ENCODE data around the gene AHRR. TPM values are rescaled to one million over a fixed set of nuclear protein-coding genes. Genes with fewer than 3 reads are reported as not detected.

Gene AHRR
- polyA plus RNA-seq, 2 of the 4 experiments (the other 2 are of a cell fraction): 1.2 to 1.7 TPM

GRCh38 chr5:479566-480319, 158.2 kb downstream of the AHRR start:
- DNase-seq (ENCODE audit: low read depth in 1 of 2, low spot score in 1 of 2) (no peak), ATAC-seq (no peak), FAIRE-seq (no peak)
- no peak overlapping the region for H3K27ac ChIP-seq
- ChIA-PET POLR2A (no interaction called here), CTCF (no interaction called here)
- no peak for TF ChIP-seq HOXA7 (CRISPR knock-in tag; IDR thresholded peaks at IDR 0.05)
- TF ChIP-seq NFE2L2 (conservative IDR thresholded peaks at IDR 0.05; ENCODE audit: low read length): no peak
- TF ChIP-seq PBX3 (IDR thresholded peaks at IDR 0.05): no peak
- TF ChIP-seq RAD21 (conservative IDR thresholded peaks at IDR 0.05 in 1 of 2, IDR thresholded peaks at IDR 0.05 in 1 of 2): no peak
- no peak for TF ChIP-seq ELK1 (IDR thresholded peaks at IDR 0.05; ENCODE audit: low read depth, low read length)
- TF ChIP-seq RCOR1 (IDR thresholded peaks at IDR 0.05; ENCODE audit: low read depth, low read length): no peak
- TF ChIP-seq HMGXB4 (CRISPR knock-in tag; IDR thresholded peaks at IDR 0.05; ENCODE audit: borderline replicate concordance): no peak
- no peak for TF ChIP-seq ESRRA (IDR thresholded peaks at IDR 0.05; ENCODE audit: borderline replicate concordance, low read length)
- no peak for TF ChIP-seq RARB (CRISPR knock-in tag; IDR thresholded peaks at IDR 0.05)
- TF ChIP-seq EHF (CRISPR knock-in tag; IDR thresholded peaks at IDR 0.05): no peak
- TF ChIP-seq TP53 (CRISPR knock-in tag; IDR thresholded peaks at IDR 0.05): no peak
- no peak for TF ChIP-seq CEBPB (IDR thresholded peaks at IDR 0.05)
- no peak for TF ChIP-seq MAX (IDR thresholded peaks at IDR 0.05)
- no peak for TF ChIP-seq HOXB13 (CRISPR knock-in tag; IDR thresholded peaks at IDR 0.05; ENCODE audit: low read depth)
- no peak for TF ChIP-seq FOSL2 (IDR thresholded peaks at IDR 0.05)
- no peak for TF ChIP-seq FOSL2 (CRISPR knock-in tag; IDR thresholded peaks at IDR 0.05)
- no peak for TF ChIP-seq FOXS1 (CRISPR knock-in tag; IDR thresholded peaks at IDR 0.05)
- no peak overlapping the region for H3K4me3 ChIP-seq
- 80% methylated on average over 23 of the region's 34 CpGs for WGBS (ENCODE audit: missing lambda C conversion rate)
- H3K4me2 ChIP-seq: no peak overlapping the region
- H3K4me1 ChIP-seq: peaks cover 6% of the 10 kb centered on the region
- H3K9me3 ChIP-seq: no peaks in the 10 kb centered on the region

- TF ChIP-seq RAD21 (conservative IDR thresholded peaks at IDR 0.05 in 1 of 2, IDR thresholded peaks at IDR 0.05 in 1 of 2): no peak
- TF ChIP-seq RCOR1 (IDR thresholded peaks at IDR 0.05; ENCODE audit: low read depth, low read length): no peak
- no peak for TF ChIP-seq CBX8 (IDR thresholded peaks at IDR 0.05)
- TF ChIP-seq SMC3 (IDR thresholded peaks at IDR 0.05): no peak
- no peak for TF ChIP-seq CTCF (IDR thresholded peaks at IDR 0.05)
- TF ChIP-seq HOXB13 (CRISPR knock-in tag; IDR thresholded peaks at IDR 0.05; ENCODE audit: low read depth): no peak
- no peak for TF ChIP-seq FOXS1 (CRISPR knock-in tag; IDR thresholded peaks at IDR 0.05)
- TF ChIP-seq RARB (CRISPR knock-in tag; IDR thresholded peaks at IDR 0.05): no peak
- no peak for TF ChIP-seq ESRRA (IDR thresholded peaks at IDR 0.05; ENCODE audit: borderline replicate concordance, low read length)
- no peak for TF ChIP-seq ATOH8 (CRISPR knock-in tag; IDR thresholded peaks at IDR 0.05; ENCODE audit: low read depth)
- TF ChIP-seq USF2 (IDR thresholded peaks at IDR 0.05): no peak
- no peak for TF ChIP-seq CBX2 (IDR thresholded peaks at IDR 0.05; ENCODE audit: borderline replicate concordance, low read depth)
- no peak for TF ChIP-seq PBX3 (IDR thresholded peaks at IDR 0.05)
- no peak for TF ChIP-seq CHD2 (IDR thresholded peaks at IDR 0.05; ENCODE audit: low read length, partially characterized antibody)
- TF ChIP-seq KDM1A (IDR thresholded peaks at IDR 0.05; ENCODE audit: low read depth): no peak
- no peak for TF ChIP-seq ZNF302 (CRISPR knock-in tag; IDR thresholded peaks at IDR 0.05)
- Histone ChIP-seq H3K27ac (no peak overlapping the region), H3K4me3 (no peak overlapping the region), H3K4me2 (no peak overlapping the region), H3K4me1 (no peaks in the 10 kb centered on the region), H3K9me3 (no peaks in the 10 kb centered on the region)
- FAIRE-seq (no peak), DNase-seq (ENCODE audit: low read depth in 1 of 2, low spot score in 1 of 2) (no peak), ATAC-seq (no peak)
- ChIA-PET POLR2A (no interaction called here), CTCF (no interaction called here)
- 84% methylated on average over 21 of the region's 23 CpGs for WGBS (ENCODE audit: missing lambda C conversion rate)
These were observed 159.8 kb downstream of the AHRR start for GRCh38 chr5:481347-481746.
